Heart right ventricle (tissue), 16 donors: ENCODE results near the gene GRM7. TPM values are rescaled to one million over a fixed set of nuclear protein-coding genes. Genes with fewer than 3 reads are reported as not detected.
A peak's percentile ranks its signal among the peaks of the same experiment; 100 is the strongest.

Experiments
- ATAC-seq, 8 donors: fragments of 200-7000 bp; cut with Tn5 transposase; one replicate each; pipeline ENCODE4 v1.9.1; 2020; ENCODE audit warnings: mild to moderate bottlenecking in 8 of 8, moderate library complexity in 8 of 8, moderate number of reproducible peaks in 1 of 8
- DNase-seq, 2 donors: peaks; one replicate each; pipeline ENCODE4 v3.0.0-alpha.2; 2020
- H3K27ac ChIP-seq, 10 donors: fragments of 200-600 bp; sonication (generic) in 2 of 10; one replicate each; pipeline versions ENCODE4 v1.5.0 to v1.8.0; 2020 to 2022; ENCODE audit warnings: mild to moderate bottlenecking in 3 of 10
- H3K27me3 ChIP-seq, 7 donors: fragments of 200-600 bp; one replicate each; pipeline ENCODE4 v1.8.0; 2021 to 2022; ENCODE audit warnings: mild to moderate bottlenecking in 2 of 7
- H3K36me3 ChIP-seq, 9 donors: fragments of 200-600 bp; sonication (generic) in 1 of 9; one replicate each; pipeline versions ENCODE4 v1.5.0 to v1.8.0; 2020 to 2022; ENCODE audit warnings: mild to moderate bottlenecking in 2 of 9
- H3K4me1 ChIP-seq, 9 donors: fragments of 200-600 bp; sonication (generic) in 1 of 9; one replicate each; pipeline versions ENCODE4 v1.5.0 to v1.8.0; 2020 to 2022; ENCODE audit warnings: mild to moderate bottlenecking in 4 of 9
- H3K4me3 ChIP-seq, 10 donors: fragments of 200-600 bp; sonication (generic) in 2 of 10; one replicate each; pipeline versions ENCODE4 v1.5.0 to v1.8.0; 2020 to 2022; ENCODE audit warnings: mild to moderate bottlenecking in 7 of 10, moderate library complexity in 2 of 10
- H3K9me3 ChIP-seq, 11 donors: fragments of 200-600 bp in 10 of 11; sonication (generic) in 2 of 11; one replicate each; pipeline versions ENCODE4 v1.5.0 to v1.8.0; 2013 to 2022; ENCODE audit warnings: mild to moderate bottlenecking in 2 of 11, control low read depth in 1 of 11, moderate library complexity in 1 of 11
- WGBS, 2 donors: extraction: QIAGEN DNeasy Blood & Tissue Kit; methylation state at CpG; one replicate each; pipeline ENCODE4 v1.1.7; 2013; ENCODE audit warnings: inconsistent platforms in 1 of 2; 5-methylcytosine and 5-hydroxymethylcytosine counted together
- intact Hi-C, 10 donors: fragments of 100-400 bp; cut with DNase I; formaldehyde crosslinking; loops; one replicate each; pipeline versions ENCODE4 v1.11.1 to v1.14.2; 2022
- long read RNA-seq, 3 donors: library from polyadenylated mRNA; unstranded; transcript quantifications; one replicate each; pipeline ENCODE4 v2.0.0, GENCODE V29; 2020 to 2021
- polyA plus RNA-seq, 2 donors: library from polyadenylated mRNA; stranded (reverse); fragments of 200-250 nt; gene quantifications; one replicate each; pipeline ENCODE4 v1.2.3, GENCODE V29; 2013
- total RNA-seq, 10 donors: library from RNA; stranded (reverse); fragmentation: NEBNext Ultra II Directional in 3 of 10; extraction: Animal tissue kit (Norgen Biotek cat#: 25700) in 3 of 10; gene quantifications; one replicate each; pipeline versions ENCODE4 v1.2.1 to v1.2.4, GENCODE V29; 2021 to 2023
- TF ChIP-seq, protein P1 (sequence below), 9 donors: fragments of 200-600 bp; sonication (generic) in 2 of 9; IDR thresholded peaks; one replicate each; pipeline versions ENCODE4 v1.5.0 to v1.8.0; 2021 to 2022; ENCODE audit warnings: antibody characterized with exemption in 9 of 9, mild to moderate bottlenecking in 5 of 9, moderate library complexity in 1 of 9
- donor health status: Arrhythmogenic right ventricular cardiomyopathy.
- donor health status: ischemic (EF 13 %, LVEDD 7.1; RV severe dilation, severe dysfunction).
- donor health status: healthy with polysubstance abuse.
- donor health status: DM: no; HTN: yes; CAD: no.
- donor health status: DM: no; HTN: no; CAD: no.
- donor health status: ischemic (EF 25% LVEDD 6.9; RV normal size, moderate dysfunction).
- donor health status: ischemic (EF 25% LVEDD 5.7; RV mildly dilated, moderate dysfunction).
- donor health status: healthy.
- donor health status: DM: yes; HTN: yes; CAD: no.
- donor health status: Ischemic cardiomyopathy.
- donor health status: ischemic (EF 35%, LVEDD 5.7; RV mildly dilated, moderate dysfunction).
- donor health status: nonischemic (EF 11% LVEDD 7.7; RV severe dilation, severe dysfunction).
- donor health status: DM: yes; HTN: yes; CAD: no.
- donor health status: PGD.
- donor health status: ischemic (EF 29% LVEDD 5.4; RV normal size, mild dysfunction).
- donor health status: nonischemic (EF 23%, LVEDD 6.1; RV moderate dilation, normal function).

GRM7 gene
- total RNA-seq (not detected), polyA plus RNA-seq (not detected)
- long read RNA-seq, donor 1 = 0 reads
- long read RNA-seq, donor 2, partial matches to known transcripts = 0 of 2 reads
- long read RNA-seq, donor 2, other reads (novel, unspliced or antisense) = 2 of 2 reads
- long read RNA-seq, donor 3 = 0 reads

DNA sequence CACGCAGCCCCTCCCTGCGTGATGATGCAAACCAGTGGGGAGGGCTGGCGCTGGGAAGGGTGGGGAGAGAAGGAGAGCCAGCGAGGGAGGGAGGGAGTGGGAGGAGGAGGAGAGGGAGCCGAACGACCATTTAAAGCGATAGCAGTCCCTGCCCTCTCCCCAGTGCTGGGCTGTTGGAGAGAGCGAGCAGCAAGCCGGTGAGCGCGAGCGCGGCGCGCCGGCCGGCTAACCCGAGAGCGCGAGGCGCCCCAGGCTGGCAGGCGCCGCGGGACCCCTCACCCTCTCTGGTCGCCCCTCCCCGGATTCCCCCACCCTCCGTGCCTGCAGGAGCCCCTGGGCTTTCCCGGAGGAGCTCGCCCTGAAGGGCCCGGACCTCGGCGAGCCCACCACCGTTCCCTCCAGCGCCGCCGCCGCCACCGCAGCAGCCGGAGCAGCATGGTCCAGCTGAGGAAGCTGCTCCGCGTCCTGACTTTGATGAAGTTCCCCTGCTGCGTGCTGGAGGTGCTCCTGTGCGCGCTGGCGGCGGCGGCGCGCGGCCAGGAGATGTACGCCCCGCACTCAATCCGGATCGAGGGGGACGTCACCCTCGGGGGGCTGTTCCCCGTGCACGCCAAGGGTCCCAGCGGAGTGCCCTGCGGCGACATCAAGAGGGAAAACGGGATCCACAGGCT lies at the start of gene GRM7:
Gene GRM7, plus strand, starts transcription at position 162 of the 671 bp plus-strand sequence.
- 1% methylated on average over 55 to 62 of the region's 62 CpGs for WGBS, 2 donors
- ATAC-seq = peak in 3 of 8 donors; percentile 26 to 60 (median 29)
- Histone ChIP-seq H3K36me3 (no peaks in the 10 kb centered on the region), H3K4me3 (peak within 1 kb of the TSS in 7 of 10 donors; percentile 12 to 37 (median 25)), H3K4me1 (peaks cover 0 to 12% (median 8%) of the 10 kb centered on the region in 9 donors), H3K27me3 (peaks cover 0 to 96% (median 66%) of the 10 kb centered on the region in 7 donors), H3K27ac (no peak within 1 kb of the TSS), H3K9me3 (no peaks in the 10 kb centered on the region)
- intact Hi-C loops = no loop called here
- TF ChIP-seq, protein P1, sequence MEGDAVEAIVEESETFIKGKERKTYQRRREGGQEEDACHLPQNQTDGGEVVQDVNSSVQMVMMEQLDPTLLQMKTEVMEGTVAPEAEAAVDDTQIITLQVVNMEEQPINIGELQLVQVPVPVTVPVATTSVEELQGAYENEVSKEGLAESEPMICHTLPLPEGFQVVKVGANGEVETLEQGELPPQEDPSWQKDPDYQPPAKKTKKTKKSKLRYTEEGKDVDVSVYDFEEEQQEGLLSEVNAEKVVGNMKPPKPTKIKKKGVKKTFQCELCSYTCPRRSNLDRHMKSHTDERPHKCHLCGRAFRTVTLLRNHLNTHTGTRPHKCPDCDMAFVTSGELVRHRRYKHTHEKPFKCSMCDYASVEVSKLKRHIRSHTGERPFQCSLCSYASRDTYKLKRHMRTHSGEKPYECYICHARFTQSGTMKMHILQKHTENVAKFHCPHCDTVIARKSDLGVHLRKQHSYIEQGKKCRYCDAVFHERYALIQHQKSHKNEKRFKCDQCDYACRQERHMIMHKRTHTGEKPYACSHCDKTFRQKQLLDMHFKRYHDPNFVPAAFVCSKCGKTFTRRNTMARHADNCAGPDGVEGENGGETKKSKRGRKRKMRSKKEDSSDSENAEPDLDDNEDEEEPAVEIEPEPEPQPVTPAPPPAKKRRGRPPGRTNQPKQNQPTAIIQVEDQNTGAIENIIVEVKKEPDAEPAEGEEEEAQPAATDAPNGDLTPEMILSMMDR (IDR thresholded peaks at IDR 0.05) = no peak
- no peak for DNase-seq

DNA sequence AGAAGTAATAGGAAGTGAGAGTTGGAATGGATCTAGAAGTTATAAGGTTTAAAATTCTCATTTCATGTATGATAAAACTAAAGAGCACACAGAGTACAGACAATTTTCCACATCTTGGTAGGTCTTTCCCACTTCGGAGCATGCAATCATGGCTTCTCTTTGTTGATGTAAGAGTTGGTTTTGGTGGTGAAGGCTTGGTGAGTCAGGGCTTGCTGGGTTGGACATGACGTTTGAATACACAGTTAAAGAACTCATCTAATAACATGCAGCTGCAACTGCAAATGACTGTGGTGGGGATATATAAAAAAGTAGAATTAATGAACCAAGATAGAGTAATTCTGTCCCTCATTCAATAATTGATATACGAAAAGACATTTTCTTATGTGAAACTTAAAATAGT lies 39.5 kb upstream of the GRM7 start:
- no peak for ATAC-seq
- intact Hi-C loops = no loop called here
- no peaks in the 10 kb centered on the region for H3K36me3 ChIP-seq
- no peak overlapping the region for H3K27ac ChIP-seq
- WGBS, 2 donors = 81 to 83% methylated on average over 3 of the region's 3 CpGs
- no peak for DNase-seq
- no peak overlapping the region for H3K4me3 ChIP-seq
- no peaks in the 10 kb centered on the region for H3K4me1 ChIP-seq
- H3K27me3 ChIP-seq = peaks cover 0 to 3% (median 0%) of the 10 kb centered on the region in 7 donors
- TF ChIP-seq, protein P1 (IDR thresholded peaks at IDR 0.05) = no peak
- H3K9me3 ChIP-seq = no peaks in the 10 kb centered on the region

DNA sequence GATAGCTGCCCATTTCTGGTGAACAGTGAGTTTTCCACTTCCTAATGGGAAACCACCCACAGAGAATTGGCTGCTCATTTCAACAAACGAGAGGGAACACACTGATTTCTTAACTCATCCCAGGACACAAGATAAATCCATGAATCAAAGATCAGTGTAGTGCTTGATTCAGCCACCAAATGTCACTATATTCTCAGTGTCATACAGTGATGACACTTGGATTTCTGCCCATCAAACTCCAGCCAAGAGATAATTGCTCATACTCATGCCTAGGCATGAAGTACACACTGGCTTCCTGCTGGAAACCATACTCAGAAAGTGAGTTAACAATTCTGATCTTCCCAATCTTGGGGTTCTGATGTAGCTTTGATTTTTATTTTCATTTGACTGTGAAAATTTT lies 35.4 kb upstream of the GRM7 start:
- intact Hi-C loops = no loop called here
- no peaks in the 10 kb centered on the region for H3K9me3 ChIP-seq
- H3K27me3 ChIP-seq = no peaks in the 10 kb centered on the region
- H3K36me3 ChIP-seq = no peaks in the 10 kb centered on the region
- no peak overlapping the region for H3K4me3 ChIP-seq
- ATAC-seq = no peak
- H3K27ac ChIP-seq = no peak overlapping the region
- 20 to 43% methylated on average over 1 of the region's 1 CpG for WGBS, 2 donors
- no peak for DNase-seq
- TF ChIP-seq, protein P1 (IDR thresholded peaks at IDR 0.05) = no peak
- H3K4me1 ChIP-seq = peaks cover 0 to 4% (median 0%) of the 10 kb centered on the region in 9 donors

DNA sequence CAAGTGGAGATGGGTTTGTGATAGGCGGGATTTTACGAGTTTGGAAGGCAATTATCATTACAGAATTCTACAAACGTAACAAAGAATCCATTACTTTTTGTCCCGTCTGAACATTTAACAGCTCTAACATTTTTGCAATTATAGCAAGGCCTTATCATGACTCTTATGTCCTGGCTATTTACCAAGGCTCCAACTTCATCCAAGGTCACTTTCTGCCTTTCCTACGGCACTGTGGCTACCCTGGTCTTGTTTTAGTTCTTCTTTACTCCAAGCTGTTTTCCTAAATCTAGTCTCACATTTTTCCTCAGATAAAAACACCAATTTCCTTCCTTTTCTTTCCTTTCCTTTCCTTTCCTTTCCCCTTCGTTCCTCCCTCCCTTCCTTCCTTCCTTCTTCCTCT lies 33.5 kb upstream of the GRM7 start:
- no peak for DNase-seq
- Histone ChIP-seq H3K27me3 (no peaks in the 10 kb centered on the region), H3K9me3 (no peaks in the 10 kb centered on the region), H3K27ac (no peak overlapping the region), H3K36me3 (no peaks in the 10 kb centered on the region), H3K4me1 (peaks cover 0 to 4% (median 0%) of the 10 kb centered on the region in 9 donors), H3K4me3 (no peak overlapping the region)
- ATAC-seq = peak in 1 of 8 donors; percentile 52
- WGBS, 2 donors = 41 to 44% methylated on average over 6 of the region's 6 CpGs
- TF ChIP-seq, protein P1 (IDR thresholded peaks at IDR 0.05) = no peak
- intact Hi-C loops = no loop called here
